ENCODE data around the gene MTCL1. TPM values are rescaled to one million over a fixed set of nuclear protein-coding genes. Genes with fewer than 3 reads are reported as not detected.
A peak's percentile ranks its signal among the peaks of the same experiment; 100 is the strongest.

The MTCL1 gene
- total and polyA plus RNA-seq, 9 of the 15 experiments (the other 6 are each of a cell fraction or from before 2014, with no cell fraction given), result 0.21 to 7.4 (median 3.7) TPM

GRCh38 chr18:8874872-8875271 lies 169.5 kb downstream of the MTCL1 start (continued):
- TF ChIP-seq OTX1 (CRISPR knock-in tag; IDR thresholded peaks at IDR 0.05), result no peak
- peak; percentile 98 for TF ChIP-seq RAD51 (IDR thresholded peaks at IDR 0.05; ENCODE audit: borderline replicate concordance, low read depth)
- no peak for TF ChIP-seq NR4A1 (CRISPR knock-in tag; IDR thresholded peaks at IDR 0.05)
- TF ChIP-seq NR4A1 (tag; IDR thresholded peaks at IDR 0.05), result 0 out of 2 replicates have a peak, but pooled peaks have one; percentile 28
- TF ChIP-seq, protein P1, sequence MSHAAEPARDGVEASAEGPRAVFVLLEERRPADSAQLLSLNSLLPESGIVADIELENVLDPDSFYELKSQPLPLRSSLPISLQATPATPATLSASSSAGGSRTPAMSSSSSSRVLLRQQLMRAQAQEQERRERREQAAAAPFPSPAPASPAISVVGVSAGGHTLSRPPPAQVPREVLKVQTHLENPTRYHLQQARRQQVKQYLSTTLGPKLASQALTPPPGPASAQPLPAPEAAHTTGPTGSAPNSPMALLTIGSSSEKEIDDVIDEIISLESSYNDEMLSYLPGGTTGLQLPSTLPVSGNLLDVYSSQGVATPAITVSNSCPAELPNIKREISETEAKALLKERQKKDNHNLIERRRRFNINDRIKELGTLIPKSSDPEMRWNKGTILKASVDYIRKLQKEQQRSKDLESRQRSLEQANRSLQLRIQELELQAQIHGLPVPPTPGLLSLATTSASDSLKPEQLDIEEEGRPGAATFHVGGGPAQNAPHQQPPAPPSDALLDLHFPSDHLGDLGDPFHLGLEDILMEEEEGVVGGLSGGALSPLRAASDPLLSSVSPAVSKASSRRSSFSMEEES (CRISPR knock-in tag; IDR thresholded peaks at IDR 0.05), result peak; percentile 99
- TF ChIP-seq REST (IDR thresholded peaks at IDR 0.05; ENCODE audit: borderline replicate concordance), result peak; percentile 38; the same call in 1 of the 2 replicates
- no peak for TF ChIP-seq REST (CRISPR knock-in tag; IDR thresholded peaks at IDR 0.05; ENCODE audit: low read depth)
- no peak for TF ChIP-seq ARID1B (IDR thresholded peaks at IDR 0.05)
- no peak for TF ChIP-seq CC2D1A (IDR thresholded peaks at IDR 0.05)

All from K562 (cell line).